ENCODE data around the gene IRS2.

DNA sequence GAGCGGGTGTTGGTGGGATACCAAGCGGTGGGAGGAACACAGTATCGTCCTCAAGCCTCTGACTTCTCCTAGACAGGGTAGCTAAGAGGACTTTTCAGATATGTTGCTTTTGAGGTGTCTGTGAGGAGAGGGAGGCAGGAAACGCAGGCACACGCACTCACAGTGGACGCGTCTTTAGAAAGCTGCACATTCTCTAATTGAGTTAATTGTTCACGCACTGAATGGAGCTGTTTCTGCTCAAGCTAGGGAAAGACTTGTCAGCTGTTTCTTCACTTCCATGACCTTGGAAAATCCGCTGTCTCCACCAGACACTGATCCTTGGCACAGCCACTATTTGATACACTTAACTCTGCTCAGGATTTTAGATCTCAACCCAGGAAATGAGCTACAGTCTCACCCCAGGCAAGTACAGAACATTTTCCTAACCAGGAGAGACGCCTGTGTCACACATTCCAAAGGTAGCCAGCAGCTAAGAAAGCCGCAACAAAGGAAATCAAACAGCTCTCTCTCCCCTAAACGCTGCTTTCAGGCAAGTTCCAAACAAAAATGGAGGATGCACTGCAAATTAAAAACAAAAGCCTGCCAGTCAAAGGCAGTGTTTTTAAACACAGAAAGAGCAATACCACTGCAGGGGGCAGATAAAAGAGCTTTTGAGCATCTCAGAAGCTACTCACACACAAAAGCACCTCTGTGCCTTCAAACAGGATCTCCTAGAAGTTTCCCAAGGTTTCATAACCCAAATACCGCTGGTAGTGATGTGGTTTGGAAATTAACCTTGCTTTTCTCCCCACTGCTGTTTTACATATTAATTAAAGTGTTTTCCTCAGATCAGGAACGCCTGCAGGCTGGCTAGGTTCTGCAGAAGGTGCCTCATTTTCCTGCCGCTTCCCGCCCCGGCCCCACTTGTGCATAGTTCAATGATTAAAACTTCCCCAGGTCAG lies 57.3 kb downstream of the IRS2 start:
- TF ChIP-seq, protein P1, sequence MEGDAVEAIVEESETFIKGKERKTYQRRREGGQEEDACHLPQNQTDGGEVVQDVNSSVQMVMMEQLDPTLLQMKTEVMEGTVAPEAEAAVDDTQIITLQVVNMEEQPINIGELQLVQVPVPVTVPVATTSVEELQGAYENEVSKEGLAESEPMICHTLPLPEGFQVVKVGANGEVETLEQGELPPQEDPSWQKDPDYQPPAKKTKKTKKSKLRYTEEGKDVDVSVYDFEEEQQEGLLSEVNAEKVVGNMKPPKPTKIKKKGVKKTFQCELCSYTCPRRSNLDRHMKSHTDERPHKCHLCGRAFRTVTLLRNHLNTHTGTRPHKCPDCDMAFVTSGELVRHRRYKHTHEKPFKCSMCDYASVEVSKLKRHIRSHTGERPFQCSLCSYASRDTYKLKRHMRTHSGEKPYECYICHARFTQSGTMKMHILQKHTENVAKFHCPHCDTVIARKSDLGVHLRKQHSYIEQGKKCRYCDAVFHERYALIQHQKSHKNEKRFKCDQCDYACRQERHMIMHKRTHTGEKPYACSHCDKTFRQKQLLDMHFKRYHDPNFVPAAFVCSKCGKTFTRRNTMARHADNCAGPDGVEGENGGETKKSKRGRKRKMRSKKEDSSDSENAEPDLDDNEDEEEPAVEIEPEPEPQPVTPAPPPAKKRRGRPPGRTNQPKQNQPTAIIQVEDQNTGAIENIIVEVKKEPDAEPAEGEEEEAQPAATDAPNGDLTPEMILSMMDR (conservative IDR thresholded peaks at IDR 0.05; ENCODE audit: low read length) = no peak
- TF ChIP-seq EZH2phosphoT487 (IDR thresholded peaks at IDR 0.05; ENCODE audit: borderline replicate concordance, low read depth, low read length) = no peak

Measured in OCI-LY7 (cell line).